GM21786 (cell line): ENCODE data around the gene ANKRD16.

Experiments used
- ATAC-seq: cut with Tn5 transposase; IDR thresholded peaks from one replicate; pipeline ENCODE4 v1.9.1; 2021; ENCODE audit not compliant: unreplicated experiment

ANKRD16 gene

GRCh38 chr10:5904227-5904626, 14.5 kb upstream of the ANKRD16 start:
- peak; percentile 93 for ATAC-seq

- ATAC-seq, result no peak
Observed at GRCh38 chr10:5903563-5903962, 13.9 kb upstream of the ANKRD16 start.

GRCh38 chr10:5902511-5903274, 13.0 kb upstream of the ANKRD16 start:
- ATAC-seq, result no peak

- no peak for ATAC-seq
Observed at GRCh38 chr10:5900247-5900646, 10.6 kb upstream of the ANKRD16 start.

- ATAC-seq, result no peak
Observed at GRCh38 chr10:5898163-5898562, 8.5 kb upstream of the ANKRD16 start.

- ATAC-seq, result no peak
Observed at GRCh38 chr10:5897504-5897903, 7.8 kb upstream of the ANKRD16 start.

- no peak for ATAC-seq
Observed at GRCh38 chr10:5897053-5897340, 7.3 kb upstream of the ANKRD16 start.

GRCh38 chr10:5896208-5897052, 6.7 kb upstream of the ANKRD16 start:
- no peak for ATAC-seq

GRCh38 chr10:5895804-5896203, 6.1 kb upstream of the ANKRD16 start:
- ATAC-seq, result peak; percentile 77

GRCh38 chr10:5895365-5895764, 5.7 kb upstream of the ANKRD16 start:
- ATAC-seq, result no peak

GRCh38 chr10:5894873-5895272, 5.2 kb upstream of the ANKRD16 start:
- ATAC-seq, result no peak

GRCh38 chr10:5894403-5894802, 4.7 kb upstream of the ANKRD16 start:
- no peak for ATAC-seq

GRCh38 chr10:5893321-5893720, 3.6 kb upstream of the ANKRD16 start:
- no peak for ATAC-seq

- no peak for ATAC-seq
Observed at GRCh38 chr10:5892007-5892406, 2.3 kb upstream of the ANKRD16 start.

GRCh38 chr10:5891009-5891408, 1.3 kb upstream of the ANKRD16 start:
- ATAC-seq, result no peak

GRCh38 chr10:5890452-5890915, 791 bp upstream of the ANKRD16 start:
- no peak for ATAC-seq

- peak; percentile 25 for ATAC-seq
Observed at GRCh38 chr10:5888843-5889623, 660 bp downstream of the ANKRD16 start.

- no peak for ATAC-seq
Observed at GRCh38 chr10:5888351-5888750, 1.3 kb downstream of the ANKRD16 start.

- ATAC-seq, result no peak
Observed at GRCh38 chr10:5887641-5888040, 2.1 kb downstream of the ANKRD16 start.

GRCh38 chr10:5887029-5887428, 2.7 kb downstream of the ANKRD16 start:
- no peak for ATAC-seq

- ATAC-seq, result no peak
Observed at GRCh38 chr10:5885619-5886018, 4.1 kb downstream of the ANKRD16 start.

GRCh38 chr10:5882961-5883360, 6.7 kb downstream of the ANKRD16 start:
- ATAC-seq, result no peak
